Hepatocyte (in vitro differentiated cells): ENCODE data around the gene TCTN1. TPM values are rescaled to one million over a fixed set of nuclear protein-coding genes. Genes with fewer than 3 reads are reported as not detected.
A peak's percentile ranks its signal among the peaks of the same experiment; 100 is the strongest.
"Not testable (repeated sequence)": the region's sequence is repeated elsewhere in the genome, so short reads cannot be mapped to it uniquely, and the experiment has no call there.

Source experiments
- DNase-seq: peaks from one replicate; pipeline ENCODE4 v3.0.0-alpha.2; 2016; ENCODE audit warnings: low spot score
- H2AFZ ChIP-seq: fragments of 200-600 bp; sonication (generic); 2 replicates; pipeline ENCODE4 v1.6.0; 2016; ENCODE audit warnings: antibody characterized with exemption, mild to moderate bottlenecking
- H3K27ac ChIP-seq: fragments of 200-600 bp; sonication (generic); 2 replicates; pipeline ENCODE4 v1.5.1; 2016; ENCODE audit warnings: mild to moderate bottlenecking
- H3K27me3 ChIP-seq: fragments of 200-600 bp; sonication (generic); 2 replicates; pipeline ENCODE4 v1.6.1; 2016
- H3K36me3 ChIP-seq: fragments of 200-600 bp; sonication (generic); replicated peaks from 2 replicates; pipeline ENCODE4 v1.5.1; 2016; ENCODE audit warnings: low read depth; ENCODE audit not compliant: insufficient read depth
- H3K4me1 ChIP-seq: fragments of 200-600 bp; sonication (generic); 2 replicates; pipeline ENCODE4 v1.5.1; 2016; ENCODE audit warnings: mild to moderate bottlenecking, moderate library complexity; ENCODE audit not compliant: insufficient read depth
- H3K4me2 ChIP-seq: fragments of 200-600 bp; sonication (generic); 2 replicates; pipeline ENCODE4 v1.6.0; 2016
- H3K4me3 ChIP-seq: fragments of 200-600 bp; sonication (generic); 2 replicates; pipeline ENCODE4 v1.5.1; 2016; ENCODE audit warnings: mild to moderate bottlenecking
- H3K79me2 ChIP-seq: fragments of 200-600 bp; sonication (generic); 2 replicates; pipeline ENCODE4 v1.6.0; 2017; ENCODE audit warnings: mild to moderate bottlenecking
- H3K9me2 ChIP-seq: fragments of 200-600 bp; sonication (generic); replicated peaks from 2 replicates; pipeline ENCODE4 v1.6.0; 2017; ENCODE audit warnings: mild to moderate bottlenecking; ENCODE audit not compliant: insufficient read depth
- H3K9me3 ChIP-seq: fragments of 200-600 bp; sonication (generic); 2 replicates; pipeline ENCODE4 v1.5.1; 2016; ENCODE audit warnings: low read depth, mild to moderate bottlenecking
- H4K20me1 ChIP-seq: fragments of 200-600 bp; sonication (generic); 2 replicates; pipeline ENCODE4 v1.6.0; 2016; ENCODE audit warnings: mild to moderate bottlenecking; ENCODE audit not compliant: insufficient read depth, poor library complexity, severe bottlenecking
- EZH2 ChIP-seq: fragments of 200-600 bp; sonication (generic); IDR thresholded peaks from 2 replicates; pipeline ENCODE4 v1.6.1; 2016; ENCODE audit warnings: antibody characterized with exemption, mild to moderate bottlenecking, borderline replicate concordance
- EZH2phosphoT487 ChIP-seq: fragments of 200-600 bp; sonication (generic); IDR thresholded peaks from one replicate; pipeline ENCODE4 v1.6.1; 2018; ENCODE audit warnings: antibody characterized with exemption, mild to moderate bottlenecking, low read depth, moderate library complexity; ENCODE audit not compliant: unreplicated experiment, severe bottlenecking
- WGBS: methylation state at CpG from one replicate; pipeline ENCODE4 v1.1.6; 2016; ENCODE audit warnings: low lambda C conversion rate; ENCODE audit errors: missing lambda C conversion rate; 5-methylcytosine and 5-hydroxymethylcytosine counted together
- polyA plus RNA-seq: library from polyadenylated mRNA; unstranded; fragments of >200 nt; fragmentation: Nextera tagmentation; extraction: Ambion mirVana; gene quantifications from 2 replicates; pipeline ENCODE4 v1.2.1, GENCODE V29; 2016
- total RNA-seq: library from RNA; depleted of rRNA; stranded (reverse); fragments of >200 nt; gene quantifications from 2 replicates; pipeline ENCODE4 v1.2.3, GENCODE V29; 2014
- TF ChIP-seq, protein P1 (sequence below): fragments of 200-600 bp; sonication (generic); IDR thresholded peaks from 2 replicates; pipeline ENCODE4 v1.5.1; 2016; ENCODE audit warnings: antibody characterized with exemption, mild to moderate bottlenecking; ENCODE audit not compliant: poor library complexity

Gene TCTN1
- total and polyA plus RNA-seq, 2 experiments from 2014 or later: 39.0 to 40.6 TPM

DNA sequence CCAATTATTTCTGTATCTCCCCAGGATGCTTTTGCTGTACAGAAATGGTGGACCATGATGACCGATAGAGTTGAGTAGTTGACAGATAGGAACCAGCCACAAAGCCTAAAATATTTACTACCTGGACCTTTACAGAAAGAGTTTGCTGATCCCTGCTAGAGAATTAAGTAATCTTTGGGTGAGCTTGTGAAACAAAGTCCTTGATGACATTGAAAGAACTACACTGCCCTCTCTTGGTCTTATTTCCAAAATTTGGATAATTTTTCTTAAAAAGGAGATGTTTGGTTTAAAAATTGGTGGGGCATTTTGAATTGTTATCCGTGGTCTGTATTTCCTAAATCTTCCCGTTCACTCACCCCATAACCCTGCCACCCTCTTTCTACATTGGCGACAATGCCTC, 13.7 kb upstream of the TCTN1 start:
- Histone ChIP-seq H3K9me3 (no peaks in the 10 kb centered on the region), H2AFZ (no peak overlapping the region), H3K4me3 (no peak overlapping the region), H3K9me2 (no peaks in the 10 kb centered on the region), H4K20me1 (no peaks in the 10 kb centered on the region), H3K79me2 (no peaks in the 10 kb centered on the region), H3K4me1 (no peaks in the 10 kb centered on the region), H3K4me2 (no peak overlapping the region), H3K27ac (no peak overlapping the region), H3K27me3 (no peaks in the 10 kb centered on the region), H3K36me3 (no peaks in the 10 kb centered on the region)
- DNase-seq: peak; percentile 57
- WGBS: 58% methylated on average over 4 of the region's 4 CpGs
- TF ChIP-seq EZH2: no peak
- TF ChIP-seq EZH2phosphoT487: no peak
- TF ChIP-seq, protein P1, sequence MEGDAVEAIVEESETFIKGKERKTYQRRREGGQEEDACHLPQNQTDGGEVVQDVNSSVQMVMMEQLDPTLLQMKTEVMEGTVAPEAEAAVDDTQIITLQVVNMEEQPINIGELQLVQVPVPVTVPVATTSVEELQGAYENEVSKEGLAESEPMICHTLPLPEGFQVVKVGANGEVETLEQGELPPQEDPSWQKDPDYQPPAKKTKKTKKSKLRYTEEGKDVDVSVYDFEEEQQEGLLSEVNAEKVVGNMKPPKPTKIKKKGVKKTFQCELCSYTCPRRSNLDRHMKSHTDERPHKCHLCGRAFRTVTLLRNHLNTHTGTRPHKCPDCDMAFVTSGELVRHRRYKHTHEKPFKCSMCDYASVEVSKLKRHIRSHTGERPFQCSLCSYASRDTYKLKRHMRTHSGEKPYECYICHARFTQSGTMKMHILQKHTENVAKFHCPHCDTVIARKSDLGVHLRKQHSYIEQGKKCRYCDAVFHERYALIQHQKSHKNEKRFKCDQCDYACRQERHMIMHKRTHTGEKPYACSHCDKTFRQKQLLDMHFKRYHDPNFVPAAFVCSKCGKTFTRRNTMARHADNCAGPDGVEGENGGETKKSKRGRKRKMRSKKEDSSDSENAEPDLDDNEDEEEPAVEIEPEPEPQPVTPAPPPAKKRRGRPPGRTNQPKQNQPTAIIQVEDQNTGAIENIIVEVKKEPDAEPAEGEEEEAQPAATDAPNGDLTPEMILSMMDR: peak; percentile 65

DNA sequence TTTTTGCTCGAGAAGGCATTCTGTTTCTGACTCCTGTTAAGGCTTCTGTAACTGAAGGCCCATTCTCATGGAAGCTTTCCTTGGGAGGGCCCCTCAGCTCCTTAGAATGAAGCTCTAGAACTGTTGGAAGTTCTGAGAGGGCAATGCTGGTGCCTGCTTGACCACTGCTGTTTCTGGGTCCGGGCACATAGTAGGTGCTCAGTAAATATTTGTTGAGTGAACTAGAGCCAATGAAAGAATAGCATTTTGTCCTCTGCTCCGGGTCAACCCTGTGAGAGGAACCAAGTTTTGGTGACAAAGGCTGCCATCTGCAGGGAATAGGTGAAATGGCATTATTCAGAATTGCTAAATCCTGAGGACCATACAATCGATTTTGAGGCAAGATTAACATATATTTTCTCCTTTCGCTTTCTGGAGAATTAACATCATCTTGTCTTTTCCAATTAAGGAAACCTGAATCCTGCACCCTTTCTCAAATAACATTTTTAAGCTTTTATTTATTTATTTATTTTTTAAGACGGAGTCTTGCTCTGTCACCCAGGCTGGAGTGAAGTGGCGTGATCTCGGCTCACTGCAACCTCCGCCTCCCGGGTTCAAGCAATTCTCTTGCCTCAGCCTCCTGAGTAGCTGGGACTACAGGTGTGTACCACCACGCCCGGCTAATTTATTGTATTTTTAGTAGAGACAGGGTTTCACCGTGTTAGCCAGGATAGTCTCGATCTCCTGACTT, 11.7 kb upstream of the TCTN1 start:
- H4K20me1 ChIP-seq, H3K4me2 ChIP-seq: not testable (repeated sequence)

DNA sequence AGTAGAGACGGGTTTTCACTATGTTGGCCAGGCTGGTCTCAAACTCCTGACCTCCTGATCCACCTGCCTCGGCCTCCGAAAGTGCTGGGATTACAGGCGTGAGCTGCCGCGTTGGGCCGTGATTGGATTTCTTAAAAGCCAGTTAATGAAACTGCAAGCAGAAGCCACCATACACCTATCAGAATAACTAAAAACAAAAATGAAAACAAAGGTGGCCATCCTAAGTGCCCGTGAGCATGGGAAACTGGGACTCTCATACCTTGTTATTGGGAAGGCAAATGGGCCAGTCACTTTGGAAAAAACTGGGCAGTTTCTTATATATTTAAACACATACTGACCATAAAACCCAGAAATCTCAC, 7.7 kb upstream of the TCTN1 start:
- TF ChIP-seq EZH2 (no peak), EZH2phosphoT487 (no peak)
- TF ChIP-seq, protein P1: no peak
- Histone ChIP-seq H2AFZ (no peak overlapping the region), H3K27me3 (no peaks in the 10 kb centered on the region), H3K9me2 (no peaks in the 10 kb centered on the region), H3K9me3 (no peaks in the 10 kb centered on the region), H3K4me3 (no peak overlapping the region), H4K20me1 (no peaks in the 10 kb centered on the region), H3K36me3 (no peaks in the 10 kb centered on the region), H3K79me2 (no peaks in the 10 kb centered on the region), H3K4me2 (no peak overlapping the region), H3K4me1 (no peaks in the 10 kb centered on the region), H3K27ac (no peak overlapping the region)
- no peak for DNase-seq
- 92% methylated on average over 8 of the region's 8 CpGs for WGBS

More for the DNA sequence above, 11.7 kb upstream of the TCTN1 start:
- TF ChIP-seq, protein P1: peak; percentile 72
- H3K79me2 ChIP-seq, H3K9me2 ChIP-seq, H3K9me3 ChIP-seq, H3K4me1 ChIP-seq, H3K27ac ChIP-seq, H2AFZ ChIP-seq, H3K4me3 ChIP-seq, H3K27me3 ChIP-seq, H3K36me3 ChIP-seq: not testable (repeated sequence)
- DNase-seq: peak; percentile 60
- 68% methylated on average over 14 of the region's 14 CpGs for WGBS
